ENCODE data around the gene SRP14. TPM values are rescaled to one million over a fixed set of nuclear protein-coding genes. Genes with fewer than 3 reads are reported as not detected.
"Not testable (repeated sequence)": the region's sequence is repeated elsewhere in the genome, so short reads cannot be mapped to it uniquely, and the experiment has no call there.

The SRP14 gene
- total and polyA plus RNA-seq, 11 donors = 189 to 702 (median 237) TPM

- TF ChIP-seq CTCF (IDR thresholded peaks at IDR 0.05) (no peak), POLR2A (IDR thresholded peaks at IDR 0.05) (no peak)
- intact Hi-C loops (cut with DNase I) = loop anchor here in 2 of 10 donors (2.0 to 5.0 kb wide), 3 partner anchors 70 to 255 kb away; partner anchors contain the start of genes BMF (in 1 of the 2), BUB1B (in 1 of the 2) and FSIP1 (in 1 of the 2)
- peak overlapping the region in 11 of 12 donors; percentile 88 to 98 (median 95) for H3K27ac ChIP-seq
- H3K4me3 ChIP-seq = peak overlapping the region; percentile 72 to 98 (median 84)
- DNase-seq (no peak), ATAC-seq (no peak)
- WGBS, 4 donors = 24 to 30% (median 27%) methylated on average over 3 of the region's 3 CpGs
- H3K36me3 ChIP-seq = peaks cover 0 to 52% (median 50%) of the 10 kb centered on the region in 9 donors
- peaks cover 9 to 54% (median 31%) of the 10 kb centered on the region in 12 donors for H3K4me1 ChIP-seq
- H3K9me3 ChIP-seq = no peaks in the 10 kb centered on the region
- H3K27me3 ChIP-seq = no peaks in the 10 kb centered on the region
These were observed 1.3 kb downstream of the SRP14 start for GRCh38 chr15:40037721-40038120.

- not testable (repeated sequence) for ATAC-seq, DNase-seq, H3K27ac ChIP-seq, H3K9me3 ChIP-seq, H3K4me3 ChIP-seq, H3K27me3 ChIP-seq
- H3K36me3 ChIP-seq = peaks cover 0 to 77% (median 72%) of the 10 kb centered on the region in 9 donors
- 94 to 100% (median 97%) methylated on average over 1 of the region's 1 CpG for WGBS, 4 donors
- peaks cover 26 to 71% (median 43%) of the 10 kb centered on the region in 12 donors for H3K4me1 ChIP-seq
- intact Hi-C loops (cut with DNase I) = loop anchor here in 1 of 10 donors (5.0 kb wide), 2 partner anchors 72 to 253 kb away; partner anchors contain the start of genes BMF and FSIP1
These were observed 3.8 kb downstream of the SRP14 start for GRCh38 chr15:40035182-40035581.

DNA sequence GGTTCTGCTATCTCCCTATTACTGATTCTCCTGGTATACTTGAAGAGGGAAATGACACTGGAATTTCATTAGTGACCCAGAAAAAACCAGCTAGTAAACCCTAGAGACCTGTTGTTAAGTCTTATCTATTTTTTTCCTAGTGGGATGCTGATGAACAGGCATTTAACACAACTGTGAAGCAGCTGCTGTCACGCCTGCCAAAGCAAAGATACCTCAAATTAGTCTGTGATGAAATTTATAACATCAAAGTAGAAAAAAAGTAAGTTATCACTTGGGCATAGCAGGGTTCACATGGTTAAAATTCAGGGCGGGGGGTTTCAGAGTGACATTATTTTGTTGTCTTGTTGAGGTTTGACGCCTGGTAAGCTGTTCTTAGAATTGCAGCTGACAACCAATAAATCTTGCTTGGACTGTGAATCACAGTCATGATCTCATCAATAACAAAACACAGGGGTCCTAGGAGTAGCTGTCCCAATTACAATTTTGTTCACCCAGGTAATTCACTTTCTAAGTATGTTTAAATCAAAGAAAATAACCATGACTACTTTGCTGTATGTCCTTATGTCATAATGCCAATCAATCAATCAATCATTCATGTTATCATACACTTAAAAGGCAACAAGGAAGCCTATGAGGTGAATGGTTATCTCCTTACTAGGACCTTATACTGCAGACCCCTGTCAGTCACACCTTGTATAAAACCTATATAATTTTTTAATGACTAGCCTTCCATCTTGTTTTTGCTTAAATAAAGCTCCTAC lies 4.6 kb downstream of the SRP14 start:
- no peak overlapping the region for H3K4me3 ChIP-seq
- peaks cover 21 to 72% (median 42%) of the 10 kb centered on the region in 12 donors for H3K4me1 ChIP-seq
- peak overlapping the region in 1 of 12 donors; percentile 82 for H3K27ac ChIP-seq
- peaks cover 0 to 85% (median 80%) of the 10 kb centered on the region in 9 donors for H3K36me3 ChIP-seq
- no peak for ATAC-seq
- no peak for TF ChIP-seq POLR2A (IDR thresholded peaks at IDR 0.05)
- TF ChIP-seq CTCF (IDR thresholded peaks at IDR 0.05) = no peak
- no peaks in the 10 kb centered on the region for H3K27me3 ChIP-seq
- DNase-seq = no peak
- intact Hi-C loops (cut with DNase I) = no loop called here
- no peaks in the 10 kb centered on the region for H3K9me3 ChIP-seq
- 56 to 72% (median 63%) methylated on average over 3 of the region's 3 CpGs for WGBS, 4 donors

GRCh38 chr15:40032125-40032839 lies 6.7 kb downstream of the SRP14 start:
- 40 to 45% (median 42%) methylated on average over 6 of the region's 6 CpGs for WGBS, 4 donors
- Histone ChIP-seq H3K27ac (peak overlapping the region in 11 of 12 donors; percentile 55 to 91 (median 75)), H3K9me3 (no peaks in the 10 kb centered on the region), H3K4me3 (no peak overlapping the region), H3K4me1 (peaks cover 11 to 71% (median 33%) of the 10 kb centered on the region in 12 donors), H3K36me3 (peaks cover 0 to 100% (median 91%) of the 10 kb centered on the region in 9 donors), H3K27me3 (no peaks in the 10 kb centered on the region)
- peak; percentile 70 to 85 (median 78) for ATAC-seq
- DNase-seq = peak in 1 of 5 donors; percentile 59
- intact Hi-C loops (cut with DNase I) = no loop called here
- TF ChIP-seq POLR2A (IDR thresholded peaks at IDR 0.05) (peak in 1 of 2 donors; percentile 24), CTCF (IDR thresholded peaks at IDR 0.05) (no peak)

Measured in heart left ventricle (tissue), 16 donors.